Dendritic cell treated with granulocyte-macrophage colony-stimulating factor and Interleukin-4, amounts not matched to agents 40 ng/mL and 50 ng/mL, for 4 days (primary cell): ENCODE measurements around the gene NT5DC3.

Experiments used
- H3K27ac Mint-ChIP-seq: one replicate; pipeline ENCODE4 v1.8.0; 2022; ENCODE audit warnings: mild to moderate bottlenecking, mixed read lengths
- H3K27me3 Mint-ChIP-seq: one replicate; pipeline ENCODE4 v1.8.0; 2022; ENCODE audit warnings: mild to moderate bottlenecking, mixed read lengths
- H3K36me3 Mint-ChIP-seq: one replicate; pipeline ENCODE4 v1.8.0; 2022; ENCODE audit warnings: low read depth, mixed read lengths
- H3K4me1 Mint-ChIP-seq: one replicate; pipeline ENCODE4 v1.8.0; 2022; ENCODE audit warnings: low read depth, mixed read lengths
- H3K4me3 Mint-ChIP-seq: one replicate; pipeline ENCODE4 v1.8.0; 2022; ENCODE audit warnings: mild to moderate bottlenecking, moderate library complexity, mixed read lengths
- H3K9me3 Mint-ChIP-seq: one replicate; pipeline ENCODE4 v1.8.0; 2022; ENCODE audit warnings: mixed read lengths
- intact Hi-C: fragments of 100-400 bp; cut with micrococcal nuclease; formaldehyde crosslinking; loops from one replicate; pipeline ENCODE4 v1.15.0; 2022

NT5DC3 gene

GRCh38 chr12:103802586-103802886 lies 38.5 kb downstream of the NT5DC3 start:
- Mint-ChIP-seq H3K36me3 (peaks cover 5% of the 10 kb centered on the region), H3K27ac (no peak overlapping the region), H3K4me3 (no peak overlapping the region), H3K27me3 (peaks cover 1% of the 10 kb centered on the region), H3K4me1 (peaks cover 68% of the 10 kb centered on the region), H3K9me3 (peaks cover 8% of the 10 kb centered on the region)
- intact Hi-C loops = no loop called here

- no peak overlapping the region for H3K4me3 Mint-ChIP-seq
- H3K9me3 Mint-ChIP-seq = peaks cover 8% of the 10 kb centered on the region
- intact Hi-C loops = no loop called here
- peaks cover 7% of the 10 kb centered on the region for H3K36me3 Mint-ChIP-seq
- peaks cover 1% of the 10 kb centered on the region for H3K27me3 Mint-ChIP-seq
- H3K4me1 Mint-ChIP-seq = peaks cover 62% of the 10 kb centered on the region
- H3K27ac Mint-ChIP-seq = no peak overlapping the region
Measured at GRCh38 chr12:103801709-103802585, 39.1 kb downstream of the NT5DC3 start.

DNA sequence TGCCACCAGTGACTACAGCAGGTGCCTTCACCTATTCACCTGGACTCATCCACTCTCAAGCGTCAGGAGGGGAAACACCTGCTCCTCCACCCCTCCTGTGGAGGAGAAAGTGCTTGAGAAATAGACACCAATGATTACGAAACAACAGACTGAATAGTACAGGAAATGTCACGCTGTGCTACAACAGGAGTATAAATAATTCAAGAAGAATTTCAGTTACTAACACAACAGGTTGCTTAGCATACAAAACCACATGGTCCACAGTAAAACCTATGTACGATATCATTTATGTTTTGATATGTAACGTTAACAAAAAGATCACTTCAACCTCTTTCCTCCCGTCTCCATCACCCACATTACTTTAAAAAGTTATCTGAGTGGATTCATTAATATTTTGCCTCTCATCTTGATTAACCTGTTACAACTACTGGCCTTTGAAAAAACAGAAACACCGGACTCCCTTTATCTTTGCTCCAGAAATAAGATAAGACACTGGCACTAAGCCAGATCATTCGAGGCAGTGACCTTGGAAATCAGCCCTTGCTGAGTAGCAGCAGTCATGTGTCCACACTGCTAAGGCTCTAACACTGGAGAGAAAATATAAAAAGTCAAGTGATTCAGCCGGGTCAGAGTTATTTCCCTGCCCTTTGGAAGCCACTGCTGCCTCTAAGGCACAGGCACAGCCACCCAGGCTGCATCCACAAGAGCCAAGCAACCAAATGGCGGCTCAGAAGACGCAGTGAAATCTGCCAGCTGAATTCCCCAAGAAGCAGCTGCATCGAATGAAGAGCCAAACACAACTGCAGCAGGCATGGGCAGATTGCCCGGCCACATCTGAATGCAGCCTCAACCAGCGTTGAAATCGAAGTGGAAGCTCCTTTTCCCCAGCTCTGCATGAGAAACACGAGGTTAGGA lies 40.9 kb downstream of the NT5DC3 start:
- intact Hi-C loops = no loop called here
- Mint-ChIP-seq H3K36me3 (peaks cover 13% of the 10 kb centered on the region), H3K9me3 (peaks cover 8% of the 10 kb centered on the region), H3K27ac (no peak overlapping the region), H3K27me3 (peaks cover 1% of the 10 kb centered on the region), H3K4me1 (peaks cover 46% of the 10 kb centered on the region), H3K4me3 (no peak overlapping the region)

DNA sequence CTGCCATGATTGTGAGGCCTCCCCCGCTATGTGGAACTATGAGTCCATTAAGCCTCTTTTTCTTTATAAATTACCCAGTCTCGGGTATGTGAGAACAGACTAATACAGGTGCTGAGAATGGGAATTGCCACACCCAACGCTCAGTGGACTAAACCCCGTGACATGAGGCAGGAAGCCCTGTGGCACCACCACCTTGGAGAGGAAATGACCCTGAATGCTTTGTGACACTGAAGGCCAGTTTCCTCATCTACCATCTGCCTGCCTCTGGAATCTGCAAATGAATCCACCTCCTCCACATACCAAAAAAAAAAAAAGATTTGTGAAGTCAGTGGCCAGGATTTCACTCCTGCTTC lies 41.6 kb downstream of the NT5DC3 start:
- peaks cover 41% of the 10 kb centered on the region for H3K4me1 Mint-ChIP-seq
- H3K27ac Mint-ChIP-seq = no peak overlapping the region
- H3K4me3 Mint-ChIP-seq = no peak overlapping the region
- intact Hi-C loops = no loop called here
- H3K9me3 Mint-ChIP-seq = peaks cover 8% of the 10 kb centered on the region
- H3K36me3 Mint-ChIP-seq = peaks cover 13% of the 10 kb centered on the region
- peaks cover 1% of the 10 kb centered on the region for H3K27me3 Mint-ChIP-seq

GRCh38 chr12:103798586-103798985 lies 42.4 kb downstream of the NT5DC3 start:
- Mint-ChIP-seq H3K36me3 (peaks cover 13% of the 10 kb centered on the region), H3K9me3 (peaks cover 8% of the 10 kb centered on the region), H3K4me3 (no peak overlapping the region), H3K27me3 (peaks cover 1% of the 10 kb centered on the region), H3K4me1 (peaks cover 35% of the 10 kb centered on the region), H3K27ac (no peak overlapping the region)
- intact Hi-C loops = no loop called here

- Mint-ChIP-seq H3K27me3 (no peaks in the 10 kb centered on the region), H3K4me1 (peaks cover 4% of the 10 kb centered on the region), H3K36me3 (peaks cover 32% of the 10 kb centered on the region), H3K4me3 (no peak overlapping the region), H3K9me3 (peaks cover 6% of the 10 kb centered on the region), H3K27ac (no peak overlapping the region)
- intact Hi-C loops = no loop called here
Measured at GRCh38 chr12:103794309-103795213, 46.5 kb downstream of the NT5DC3 start.

DNA sequence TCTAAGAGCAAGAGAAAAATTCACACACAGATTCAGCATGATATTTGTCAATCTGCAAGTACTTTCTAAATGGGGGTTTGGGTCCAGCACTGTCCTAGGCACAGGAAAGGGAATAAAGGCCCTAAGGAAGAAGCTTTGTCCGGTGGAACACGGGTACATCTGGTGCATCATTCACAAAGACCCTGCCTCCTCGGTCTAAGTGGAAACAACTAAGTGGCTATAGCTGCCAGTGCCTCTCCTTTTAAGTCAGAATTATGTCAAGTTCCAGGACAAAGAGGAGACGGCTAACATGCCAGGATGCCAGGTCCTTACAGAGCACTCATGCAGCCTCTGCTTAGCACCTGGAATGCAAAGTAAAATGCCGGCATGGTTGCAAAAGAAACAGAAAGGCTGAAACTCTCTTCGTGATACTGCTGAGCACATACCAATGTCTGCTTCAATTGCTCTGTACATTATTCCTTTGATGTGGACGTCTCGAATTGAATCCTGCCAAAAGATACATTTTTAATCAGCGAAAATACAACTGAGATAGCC lies 47.5 kb downstream of the NT5DC3 start:
- H3K9me3 Mint-ChIP-seq = no peaks in the 10 kb centered on the region
- intact Hi-C loops = no loop called here
- no peaks in the 10 kb centered on the region for H3K4me1 Mint-ChIP-seq
- H3K36me3 Mint-ChIP-seq = peaks cover 32% of the 10 kb centered on the region
- no peaks in the 10 kb centered on the region for H3K27me3 Mint-ChIP-seq
- H3K4me3 Mint-ChIP-seq = no peak overlapping the region
- H3K27ac Mint-ChIP-seq = no peak overlapping the region

DNA sequence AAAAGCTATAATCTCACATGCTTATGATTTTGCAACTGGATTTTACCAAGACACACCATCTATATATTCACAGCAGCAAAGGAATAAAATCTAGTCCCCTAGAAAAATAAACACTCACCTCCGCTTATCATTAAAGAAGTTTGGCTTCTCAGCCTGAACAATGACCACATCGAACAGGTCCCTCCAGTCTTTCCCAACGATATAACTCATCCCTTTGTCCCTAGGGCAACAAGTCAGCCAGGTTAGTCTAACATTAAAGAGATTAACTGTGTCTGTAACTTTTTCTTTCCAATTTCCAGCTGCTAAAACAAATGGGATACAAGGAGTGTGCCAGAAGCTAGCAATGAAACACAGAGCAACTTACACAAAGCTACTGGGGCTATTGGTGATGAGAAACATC lies 48.0 kb downstream of the NT5DC3 start:
- H3K36me3 Mint-ChIP-seq = peaks cover 32% of the 10 kb centered on the region
- no peaks in the 10 kb centered on the region for H3K27me3 Mint-ChIP-seq
- no peaks in the 10 kb centered on the region for H3K9me3 Mint-ChIP-seq
- no peak overlapping the region for H3K4me3 Mint-ChIP-seq
- H3K4me1 Mint-ChIP-seq = no peaks in the 10 kb centered on the region
- intact Hi-C loops = no loop called here
- H3K27ac Mint-ChIP-seq = no peak overlapping the region

DNA sequence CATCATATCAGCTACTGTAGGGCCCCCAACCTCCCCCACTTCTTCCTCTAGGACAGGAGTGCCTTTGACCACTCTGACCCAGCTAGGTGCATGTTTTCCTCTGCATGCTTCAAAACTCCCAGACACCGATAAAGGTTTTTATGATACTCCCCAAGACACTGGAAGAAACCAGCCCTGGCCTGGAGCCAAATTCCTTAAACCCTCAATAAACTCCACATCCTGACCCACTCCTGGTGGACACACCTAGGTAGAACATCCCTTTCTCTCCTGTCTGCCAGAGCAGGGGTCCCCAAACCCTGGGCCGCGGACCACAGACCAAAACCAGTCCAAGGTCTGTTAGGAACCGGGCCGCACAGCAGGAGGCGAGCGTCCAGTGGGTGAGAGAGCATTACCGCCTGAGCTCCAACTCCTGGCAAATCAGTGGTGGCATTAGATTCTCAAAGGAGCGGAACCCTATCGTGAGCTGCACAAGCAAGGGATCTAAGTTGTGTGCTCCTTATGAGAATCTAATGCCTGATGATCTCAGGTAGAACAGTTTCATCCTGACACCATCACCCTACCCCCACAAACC lies 49.6 kb downstream of the NT5DC3 start:
- Mint-ChIP-seq H3K27me3 (no peaks in the 10 kb centered on the region), H3K4me1 (no peaks in the 10 kb centered on the region), H3K27ac (no peak overlapping the region), H3K9me3 (no peaks in the 10 kb centered on the region), H3K36me3 (peaks cover 25% of the 10 kb centered on the region), H3K4me3 (no peak overlapping the region)
- intact Hi-C loops = no loop called here

- Mint-ChIP-seq H3K4me1 (no peaks in the 10 kb centered on the region), H3K36me3 (peaks cover 32% of the 10 kb centered on the region), H3K9me3 (no peaks in the 10 kb centered on the region), H3K4me3 (no peak overlapping the region), H3K27ac (no peak overlapping the region), H3K27me3 (no peaks in the 10 kb centered on the region)
- intact Hi-C loops = no loop called here
Measured at GRCh38 chr12:103786201-103786600, 54.8 kb downstream of the NT5DC3 start.

DNA sequence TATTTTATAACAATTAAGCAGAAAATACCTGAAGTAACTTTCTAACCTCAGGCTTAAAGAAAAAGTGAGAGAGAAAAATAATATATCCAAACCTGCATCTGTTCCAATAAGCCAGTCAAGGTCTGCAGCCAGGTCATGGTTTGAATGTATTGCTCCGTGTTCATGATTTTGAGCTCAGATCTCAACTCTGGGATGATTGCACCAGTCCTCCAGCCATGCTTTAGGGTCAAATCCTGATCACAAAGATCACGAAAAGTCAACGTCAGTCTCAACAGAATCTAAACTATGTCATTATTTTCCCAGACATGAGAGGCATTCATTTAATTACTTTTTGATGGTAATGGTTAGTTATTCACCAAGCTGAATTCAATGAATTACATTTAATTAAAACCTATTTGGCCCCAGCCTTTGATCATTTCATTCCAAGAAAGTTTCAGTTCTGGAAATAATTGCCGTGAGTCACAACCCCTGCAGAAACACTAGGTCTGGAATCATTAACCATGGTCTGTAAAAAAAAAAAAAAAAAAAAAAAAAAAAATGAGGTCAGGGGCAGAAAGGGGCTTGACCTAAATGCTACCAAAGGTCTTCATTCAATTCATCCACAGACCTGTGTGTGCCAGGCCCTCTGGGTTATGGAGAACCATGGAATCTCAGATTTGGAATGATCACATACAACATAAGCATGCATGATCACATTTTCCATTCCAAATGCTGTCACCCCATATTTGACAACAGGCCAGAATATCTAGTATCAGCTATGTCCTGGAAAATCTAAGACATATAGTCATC lies 55.6 kb downstream of the NT5DC3 start:
- Mint-ChIP-seq H3K4me1 (no peaks in the 10 kb centered on the region), H3K36me3 (peaks cover 33% of the 10 kb centered on the region), H3K27me3 (no peaks in the 10 kb centered on the region), H3K4me3 (no peak overlapping the region), H3K9me3 (no peaks in the 10 kb centered on the region), H3K27ac (no peak overlapping the region)
- intact Hi-C loops = no loop called here

DNA sequence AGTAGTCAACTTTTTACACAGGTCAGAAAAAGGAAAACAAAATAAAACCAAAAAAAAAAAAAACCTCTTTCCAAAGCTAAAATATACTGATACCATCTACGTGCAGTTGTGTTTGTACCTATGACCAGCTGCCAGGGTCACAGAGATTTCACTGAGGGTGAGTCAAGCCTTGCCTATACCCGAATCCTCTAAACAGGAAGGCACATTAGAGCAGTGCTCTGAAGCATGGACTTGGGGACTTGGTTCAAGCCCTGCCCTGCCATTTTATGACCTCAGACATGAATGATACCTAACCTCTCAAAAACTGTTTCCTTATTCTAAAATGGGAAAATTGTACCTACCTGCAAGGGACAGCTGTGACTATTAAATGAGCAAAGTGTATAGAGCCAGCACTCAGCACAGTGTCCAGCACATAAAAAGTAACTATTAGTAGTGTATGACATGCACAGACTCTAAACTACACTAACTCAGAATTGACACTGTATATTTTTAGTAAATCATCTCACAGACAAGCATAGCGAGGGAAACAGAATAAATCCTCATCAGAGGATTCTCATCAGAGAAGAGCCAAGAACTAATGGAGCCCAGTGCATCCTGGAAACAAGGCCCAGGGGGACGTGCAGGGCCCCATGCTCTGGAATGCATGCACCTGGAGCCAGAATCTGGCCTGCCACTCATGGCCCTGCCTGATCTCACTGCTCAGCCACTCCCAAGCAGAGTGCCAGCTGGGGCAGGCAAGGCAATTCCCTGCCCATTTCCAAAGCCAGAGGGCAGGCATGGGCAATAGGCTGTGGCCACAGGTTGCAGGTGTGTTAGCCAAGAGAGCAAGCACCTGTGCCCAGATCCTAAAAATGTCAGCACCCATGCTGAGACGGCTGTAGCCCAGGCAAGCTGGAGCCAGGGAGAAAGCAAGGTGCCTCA lies 57.0 kb downstream of the NT5DC3 start:
- Mint-ChIP-seq H3K27me3 (no peaks in the 10 kb centered on the region), H3K4me1 (no peaks in the 10 kb centered on the region), H3K4me3 (no peak overlapping the region), H3K27ac (no peak overlapping the region), H3K9me3 (no peaks in the 10 kb centered on the region), H3K36me3 (peaks cover 43% of the 10 kb centered on the region)
- intact Hi-C loops = no loop called here
